A673 (cell line): ENCODE results near the gene PIGV. TPM values are rescaled to one million over a fixed set of nuclear protein-coding genes. Genes with fewer than 3 reads are reported as not detected.

Experiments
- BruUV-seq: library from RNA; stranded (reverse); fragments of 400-500 nt; replicated peaks from 2 replicates; lab custom pipeline; 2021; lab: Mats Ljungman, UMichigan
- CTCF ChIA-PET: fragments of 300-600 bp; sonication (Branson Sonifier 250); formaldehyde crosslinking; loops from one replicate; lab custom pipeline; 2022; ENCODE audit warnings: antibody characterized with exemption; lab: Charles Lee
- POLR2A ChIA-PET: fragments of 300-600 bp; sonication (Branson Sonifier 250); formaldehyde crosslinking; loops from one replicate; lab custom pipeline; 2022; ENCODE audit warnings: antibody characterized with exemption; ENCODE audit not compliant: low non-redundant PET; lab: Charles Lee
- DNase-seq: peaks from one replicate; pipeline ENCODE4 v3.0.0-alpha.2; 2015; ENCODE audit warnings: low spot score
- H3K27ac ChIP-seq: fragments of 200-600 bp; sonication (generic); 2 replicates; pipeline ENCODE4 v1.5.1; 2016; ENCODE audit warnings: mixed run types, low read depth, mild to moderate bottlenecking, mixed read lengths, antibody characterized with exemption, low read length; ENCODE audit not compliant: poor library complexity, severe bottlenecking
- H3K27me3 ChIP-seq: fragments of 200-600 bp; sonication (generic); replicated peaks from 2 replicates; pipeline ENCODE4 v1.6.1; 2017; ENCODE audit warnings: mixed run types, low read depth, mild to moderate bottlenecking, mixed read lengths, antibody characterized with exemption, low read length; ENCODE audit not compliant: insufficient read depth, poor library complexity
- H3K36me3 ChIP-seq: fragments of 200-600 bp; sonication (generic); 2 replicates; pipeline ENCODE4 v1.6.1; 2016; ENCODE audit warnings: mixed run types, mild to moderate bottlenecking, mixed read lengths, antibody characterized with exemption, low read length; ENCODE audit not compliant: insufficient read depth, poor library complexity, severe bottlenecking
- H3K4me1 ChIP-seq: fragments of 200-600 bp; sonication (generic); 2 replicates; pipeline ENCODE4 v1.6.1; 2017; ENCODE audit warnings: mixed run types, mild to moderate bottlenecking, mixed read lengths, antibody characterized with exemption, low read length; ENCODE audit not compliant: insufficient read depth, poor library complexity, severe bottlenecking
- H3K4me3 ChIP-seq: fragments of 200-600 bp; sonication (generic); 2 replicates; pipeline ENCODE4 v1.5.1; 2016; ENCODE audit warnings: low read depth, mixed run types, mild to moderate bottlenecking, mixed read lengths, low read length; ENCODE audit not compliant: poor library complexity, severe bottlenecking
- H3K9me3 ChIP-seq: fragments of 200-600 bp; sonication (generic); 2 replicates; pipeline ENCODE4 v1.6.1; 2016; ENCODE audit warnings: mixed run types, low read depth, mild to moderate bottlenecking, mixed read lengths, antibody characterized with exemption, low read length; ENCODE audit not compliant: poor library complexity, severe bottlenecking
- CTCF ChIP-seq: fragments of 300-800, 200-600 bp; sonication (generic); conservative IDR thresholded peaks from 2 replicates; pipeline ENCODE4 v1.5.1; 2017; ENCODE audit warnings: low read depth, mild to moderate bottlenecking, antibody characterized with exemption, low read length, moderate library complexity, mixed read lengths
- EZH2 ChIP-seq: fragments of 200-600 bp; sonication (generic); IDR thresholded peaks from 2 replicates; pipeline ENCODE4 v1.6.1; 2017; ENCODE audit warnings: borderline replicate concordance, low read depth, mild to moderate bottlenecking, mixed read lengths, antibody characterized with exemption, low read length; ENCODE audit not compliant: poor library complexity, severe bottlenecking
- intact Hi-C: fragments of 100-400 bp; cut with micrococcal nuclease; formaldehyde crosslinking; loops from one replicate; pipeline ENCODE4 v1.10.0; 2022; ENCODE audit not compliant: unreplicated experiment
- total RNA-seq: library from RNA; stranded (reverse); gene quantifications from 2 replicates; pipeline ENCODE4 v1.2.3, GENCODE V29; 2021

The PIGV gene
- total RNA-seq, 1 experiment from 2014 or later = 4.9 TPM

- Histone ChIP-seq H3K4me3 (no peak overlapping the region), H3K27ac (no peak overlapping the region), H3K27me3 (no peaks in the 10 kb centered on the region), H3K9me3 (no peaks in the 10 kb centered on the region), H3K4me1 (no peaks in the 10 kb centered on the region), H3K36me3 (peaks cover 80% of the 10 kb centered on the region)
- no TSS peak for BruUV-seq
- intact Hi-C loops = no loop called here
- TF ChIP-seq CTCF = 0 out of 2 replicates have a peak, but pooled peaks have one; percentile 17
- no peak for TF ChIP-seq EZH2
- ChIA-PET POLR2A (no interaction called here), CTCF (no interaction called here)
- DNase-seq = no peak
Observed at GRCh38 chr1:26761217-26761616, 26.5 kb upstream of the PIGV start.

GRCh38 chr1:26767714-26768113 is 20.0 kb upstream of the PIGV start:
- BruUV-seq = no TSS peak
- Histone ChIP-seq H3K4me3 (no peak overlapping the region), H3K27me3 (no peaks in the 10 kb centered on the region), H3K4me1 (peaks cover 22% of the 10 kb centered on the region), H3K9me3 (no peaks in the 10 kb centered on the region), H3K36me3 (peaks cover 96% of the 10 kb centered on the region), H3K27ac (no peak overlapping the region)
- DNase-seq = no peak
- CTCF ChIA-PET = no interaction called here
- intact Hi-C loops = no loop called here
- TF ChIP-seq EZH2 (no peak), CTCF (no peak)
- POLR2A ChIA-PET = no interaction called here

GRCh38 chr1:26768755-26769154 is 19.0 kb upstream of the PIGV start:
- Histone ChIP-seq H3K4me3 (no peak overlapping the region), H3K9me3 (no peaks in the 10 kb centered on the region), H3K4me1 (peaks cover 22% of the 10 kb centered on the region), H3K27me3 (no peaks in the 10 kb centered on the region), H3K36me3 (peaks cover 98% of the 10 kb centered on the region), H3K27ac (peak overlapping the region; percentile 41)
- no TSS peak for BruUV-seq
- TF ChIP-seq EZH2 (no peak), CTCF (no peak)
- POLR2A ChIA-PET = no interaction called here
- intact Hi-C loops = no loop called here
- CTCF ChIA-PET = interaction anchor here (0.5 kb wide), 1 partner anchor 533 kb away, joined by 11 read pairs; no protein-coding TSS in a partner anchor
- DNase-seq = peak; percentile 58
